DMS153 treated with DMSO at 0.1 percent for 48 hours (cell line): ENCODE measurements around the gene CENPU.
"Not testable (repeated sequence)": the region's sequence is repeated elsewhere in the genome, so short reads cannot be mapped to it uniquely, and the experiment has no call there.

ENCODE experiments used
- DNase-seq: peaks from one replicate; lab custom pipeline; 2025; ENCODE audit not compliant: unreplicated experiment; lab: John Stamatoyannopoulos, UW

The CENPU gene

GRCh38 chr4:184668511-184669114 is 65.3 kb downstream of the CENPU start:
- DNase-seq, result no peak

- no peak for DNase-seq
These were observed 65.8 kb downstream of the CENPU start for GRCh38 chr4:184668096-184668495.

GRCh38 chr4:184666670-184667069 is 67.2 kb downstream of the CENPU start:
- DNase-seq, result no peak

GRCh38 chr4:184664445-184665210 is 69.3 kb downstream of the CENPU start:
- DNase-seq, result no peak

GRCh38 chr4:184662236-184662635 is 71.7 kb downstream of the CENPU start:
- no peak for DNase-seq

- DNase-seq, result no peak
These were observed 72.9 kb downstream of the CENPU start for GRCh38 chr4:184660978-184661377.

- not testable (repeated sequence) for DNase-seq
These were observed 76.1 kb downstream of the CENPU start for GRCh38 chr4:184657820-184658219.

GRCh38 chr4:184657144-184657543 is 76.8 kb downstream of the CENPU start:
- no peak for DNase-seq

- DNase-seq, result no peak
These were observed 77.7 kb downstream of the CENPU start for GRCh38 chr4:184655889-184656869.

- DNase-seq, result no peak
These were observed 80.2 kb downstream of the CENPU start for GRCh38 chr4:184653650-184654049.

- not testable (repeated sequence) for DNase-seq
These were observed 81.2 kb downstream of the CENPU start for GRCh38 chr4:184652681-184653080.

GRCh38 chr4:184651899-184652298 is 82.0 kb downstream of the CENPU start:
- no peak for DNase-seq

- no peak for DNase-seq
These were observed 83.7 kb downstream of the CENPU start for GRCh38 chr4:184649971-184650855.

- peak; percentile 88 for DNase-seq
These were observed 84.6 kb downstream of the CENPU start, which contains the start of the genes CASP3 and PRIMPOL for GRCh38 chr4:184649026-184649970. Gene CASP3, minus strand, starts transcription at chr4:184649447. Its CDS starts 10,994 bp downstream, at chr4:184638453. Gene PRIMPOL, plus strand, starts transcription at chr4:184649738. Its CDS starts 7,403 bp downstream, at chr4:184657141.

- peak; percentile 33 for DNase-seq
These were observed 85.4 kb downstream of the CENPU start for GRCh38 chr4:184648313-184649025.

GRCh38 chr4:184648054-184648312 is 85.9 kb downstream of the CENPU start:
- DNase-seq, result no peak

GRCh38 chr4:184647266-184648053 is 86.4 kb downstream of the CENPU start:
- DNase-seq, result no peak
